GM12892 (cell line): ENCODE results near the gene ARFGAP2. TPM values are rescaled to one million over a fixed set of nuclear protein-coding genes. Genes with fewer than 3 reads are reported as not detected.
"Not testable (repeated sequence)": the region's sequence is repeated elsewhere in the genome, so short reads cannot be mapped to it uniquely, and the experiment has no call there.

Experiments
- DNase-seq: peaks from one replicate; pipeline ENCODE4 v3.0.0; 2011; ENCODE audit not compliant: insufficient read length
- FAIRE-seq: peaks from 2 replicates; lab custom pipeline; 2011; peaks lifted over from hg19 to GRCh38; lab: Jason Lieb, UNC
- POLR2A ChIP-seq: IDR thresholded peaks from 2 replicates; pipeline ENCODE4 v1.6.1; 2011; ENCODE audit warnings: low read depth, low read length, control low read depth
- POLR2AphosphoS5 ChIP-seq: IDR thresholded peaks from 2 replicates; pipeline ENCODE4 v1.6.1; 2011; ENCODE audit warnings: low read depth, low read length, control low read depth
- TAF1 ChIP-seq: IDR thresholded peaks from 2 replicates; pipeline ENCODE4 v1.6.1; 2011; ENCODE audit warnings: low read depth, mild to moderate bottlenecking, control low read depth, low read length, borderline replicate concordance
- polyA plus RNA-seq: library from polyadenylated mRNA; unstranded; fragments of >200 nt; gene quantifications from one replicate; pipeline ENCODE4 v1.2.1, GENCODE V29; 2012; ENCODE audit warnings: missing spikeins, inconsistent platforms; ENCODE audit not compliant: missing spikeins

ARFGAP2 gene
- 40.7 TPM for polyA plus RNA-seq

GRCh38 chr11:47176328-47177228, at the start of gene ARFGAP2:
Gene ARFGAP2, minus strand, starts transcription at chr11:47176879. Its CDS starts 26 bp downstream, at chr11:47176853.
- peak; percentile 100 for FAIRE-seq

DNA sequence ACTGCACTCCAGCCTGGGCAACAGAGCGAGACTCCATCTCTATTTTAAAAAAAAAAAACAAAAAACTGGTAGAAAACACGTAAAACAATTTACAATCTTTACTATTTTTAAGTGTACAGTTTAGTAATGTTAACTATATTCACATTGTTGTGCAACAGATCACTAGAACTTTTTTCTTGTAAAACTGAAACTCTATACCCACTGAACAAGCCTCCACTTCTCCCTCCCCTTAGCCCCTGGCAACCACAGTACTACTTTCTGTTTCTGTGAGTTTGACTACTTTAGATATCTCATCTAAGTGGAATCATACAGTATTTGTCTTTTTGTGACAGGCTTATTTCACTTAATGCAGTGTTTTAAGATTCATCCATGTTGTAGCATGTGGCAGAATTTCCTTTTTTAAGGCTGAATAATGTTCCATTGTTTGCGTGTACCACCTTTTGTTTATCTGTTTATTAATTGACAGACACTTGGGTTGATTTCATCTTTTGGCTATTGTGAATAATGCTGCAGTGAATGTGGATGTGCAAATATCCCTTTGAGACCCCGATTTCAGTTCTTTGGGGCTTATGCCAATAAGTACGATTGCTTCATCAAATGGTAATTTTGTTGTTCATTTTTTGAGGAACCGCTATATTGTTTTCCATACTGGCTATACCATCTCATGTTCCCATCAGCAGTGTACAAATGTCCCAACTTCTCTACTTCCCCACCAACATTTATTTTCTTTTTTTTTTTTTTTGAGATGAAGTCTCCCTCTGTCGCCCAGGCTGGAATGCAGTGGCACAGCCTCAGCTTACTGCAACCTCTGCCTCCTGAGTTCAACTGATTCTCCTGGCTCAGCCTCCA, 49.1 kb upstream of the ARFGAP2 start:
- no peak for TF ChIP-seq POLR2AphosphoS5
- no peak for TF ChIP-seq POLR2A
- TF ChIP-seq TAF1, result no peak
- peak; percentile 82 for FAIRE-seq
- no peak for DNase-seq

More at GRCh38 chr11:47176328-47177228, at the start of gene ARFGAP2:
- DNase-seq, result peak; percentile 100
- peak; percentile 72 for TF ChIP-seq TAF1
- TF ChIP-seq POLR2AphosphoS5, result no peak
- TF ChIP-seq POLR2A, result peak; percentile 50; the same call in 1 of the 2 replicates

- DNase-seq (no peak), FAIRE-seq (no peak)
- TF ChIP-seq POLR2AphosphoS5, result no peak
- no peak for TF ChIP-seq POLR2A
- TF ChIP-seq TAF1, result no peak
Observed at GRCh38 chr11:47222696-47223095, 46.0 kb upstream of the ARFGAP2 start.

DNA sequence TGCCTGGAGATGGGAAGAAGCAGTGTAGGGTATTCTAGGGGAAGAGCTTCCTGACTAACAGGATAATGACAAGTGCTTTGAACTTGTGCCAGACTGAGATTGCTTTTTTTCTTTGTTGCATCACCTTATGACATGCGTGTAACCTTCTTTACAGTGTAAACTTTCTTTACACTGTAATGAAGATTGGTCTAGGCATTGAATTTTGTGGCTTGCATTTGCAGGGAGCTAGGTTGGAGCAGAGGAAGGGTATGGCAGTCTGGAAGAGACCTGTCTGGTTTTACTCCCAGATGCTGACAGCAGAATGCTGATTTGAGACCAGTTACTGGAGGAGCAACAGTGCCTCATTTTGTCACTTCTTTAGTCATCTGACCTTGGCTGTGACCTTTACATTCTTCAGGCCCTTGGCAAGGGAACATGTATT, 43.7 kb upstream of the ARFGAP2 start:
- TF ChIP-seq POLR2AphosphoS5, result no peak
- no peak for TF ChIP-seq POLR2A
- TF ChIP-seq TAF1, result no peak

GRCh38 chr11:47216121-47216798, 39.6 kb upstream of the ARFGAP2 start:
- FAIRE-seq, result peak; percentile 92
- TF ChIP-seq TAF1 (peak; percentile 48; the same call in 1 of the 2 replicates), POLR2A (0 out of 2 replicates have a peak, but pooled peaks have one; percentile 30), POLR2AphosphoS5 (no peak)

More for the DNA sequence above, 43.7 kb upstream of the ARFGAP2 start:
- peak; percentile 17 for FAIRE-seq
- no peak for DNase-seq

DNA sequence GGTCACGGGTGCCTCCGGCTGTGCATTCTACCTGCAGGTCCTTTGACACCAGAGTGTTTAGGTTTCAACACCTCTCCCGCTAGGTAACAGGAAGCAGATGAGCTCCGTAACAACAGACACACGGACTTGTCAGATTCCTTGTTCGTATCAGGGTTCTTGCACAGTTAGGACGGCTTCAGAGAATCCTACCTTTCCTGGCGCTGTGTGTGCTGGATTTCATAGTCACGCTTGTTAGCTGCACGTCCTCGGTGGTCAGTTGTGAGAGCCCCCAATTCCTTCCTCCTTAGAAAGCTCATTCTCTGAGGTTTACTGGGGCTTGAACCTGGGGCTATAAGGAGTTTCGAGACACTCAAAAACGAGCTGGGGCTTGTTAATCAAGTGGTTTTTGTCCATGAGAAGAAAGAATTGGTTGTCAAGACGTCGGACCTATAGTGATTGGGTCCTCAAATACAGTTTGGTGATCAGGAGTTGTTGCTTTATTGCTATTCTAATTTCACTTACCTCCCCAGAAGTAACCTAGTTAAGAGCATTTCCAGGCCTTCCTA, 38.8 kb upstream of the ARFGAP2 start:
- FAIRE-seq (no peak), DNase-seq (no peak)
- TF ChIP-seq POLR2A, result no peak; the same call in 1 of the 2 replicates
- TF ChIP-seq POLR2AphosphoS5, result peak; percentile 71; the same call in 1 of the 2 replicates
- TF ChIP-seq TAF1, result no peak

More at GRCh38 chr11:47216121-47216798, 39.6 kb upstream of the ARFGAP2 start:
- DNase-seq, result no peak

- TF ChIP-seq POLR2A, result no peak
- no peak for TF ChIP-seq TAF1
- TF ChIP-seq POLR2AphosphoS5, result no peak
- FAIRE-seq, result no peak
- DNase-seq, result peak; percentile 71
Observed at GRCh38 chr11:47213950-47214565, 37.4 kb upstream of the ARFGAP2 start.

DNA sequence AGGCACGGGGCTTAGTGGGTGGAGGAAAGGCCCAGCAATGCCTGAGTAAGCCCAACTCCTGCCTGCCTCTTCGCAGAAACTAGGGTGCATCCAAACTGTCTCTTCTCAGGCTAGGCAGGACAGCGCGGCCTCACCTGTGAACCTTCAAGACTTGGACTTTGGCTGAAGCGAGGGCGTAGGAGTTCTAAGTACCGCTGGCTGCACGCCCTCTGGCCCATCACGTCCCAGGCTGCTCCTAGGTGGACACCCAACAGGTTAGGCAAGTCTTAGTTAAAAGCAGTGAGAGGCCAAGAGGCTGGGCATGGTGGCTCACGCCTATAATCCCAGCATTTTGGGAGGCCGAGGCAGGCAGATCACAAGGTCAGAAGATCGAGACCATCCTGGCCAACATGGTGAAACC, 36.3 kb upstream of the ARFGAP2 start:
- DNase-seq (no peak), FAIRE-seq (no peak)
- TF ChIP-seq POLR2AphosphoS5, result no peak
- no peak for TF ChIP-seq POLR2A
- TF ChIP-seq TAF1, result no peak

DNA sequence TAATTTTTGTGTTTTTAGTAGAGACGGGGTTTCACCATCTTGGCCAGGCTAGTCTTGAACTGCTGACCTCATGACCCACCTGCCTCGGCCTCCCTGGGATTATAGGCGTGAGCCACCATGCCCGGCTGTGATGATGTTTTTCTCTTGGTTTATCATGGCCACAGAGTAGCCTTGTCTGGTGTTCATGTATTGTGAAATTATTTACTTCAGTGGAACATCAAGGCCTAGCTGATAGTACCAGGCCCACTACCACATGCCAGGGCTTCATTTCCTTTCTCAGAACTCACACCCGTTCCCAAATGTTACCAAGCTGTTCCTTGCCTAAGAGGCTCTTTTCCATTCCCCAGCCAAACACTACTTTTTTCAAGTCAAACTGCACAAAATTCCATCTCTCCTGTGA, 31.9 kb upstream of the ARFGAP2 start:
- no peak for FAIRE-seq
- DNase-seq, result no peak
- TF ChIP-seq TAF1 (no peak), POLR2A (no peak), POLR2AphosphoS5 (no peak)

- FAIRE-seq, result not testable (repeated sequence)
Observed at GRCh38 chr11:47208008-47208552, 31.4 kb upstream of the ARFGAP2 start.

More at GRCh38 chr11:47208008-47208552, 31.4 kb upstream of the ARFGAP2 start:
- DNase-seq, result not testable (repeated sequence)
